Endothelial cell of hepatic sinusoid (primary cell): ENCODE results near the gene BMPR1A.

Source experiments
- in situ Hi-C: cut with HindIII; loops from 2 replicates; pipeline ENCODE4 v1.10.0; 2017; ENCODE audit warnings: low sequenced_read_pairs

Gene BMPR1A

GRCh38 chr10:86758189-86759072 lies 2.0 kb downstream of the BMPR1A start:
- in situ Hi-C loops = loop anchor here (5.0 kb wide), 1 partner anchor 89 kb away; no protein-coding TSS in a partner anchor

GRCh38 chr10:86759073-86759672 lies 2.8 kb downstream of the BMPR1A start:
- in situ Hi-C loops = loop anchor here (5.0 kb wide), 1 partner anchor 88 kb away; no protein-coding TSS in a partner anchor

GRCh38 chr10:86763404-86763803 lies 7.0 kb downstream of the BMPR1A start:
- in situ Hi-C loops = no loop called here

- in situ Hi-C loops = no loop called here
Measured at GRCh38 chr10:86765548-86765947, 9.1 kb downstream of the BMPR1A start.

GRCh38 chr10:86768412-86769062 lies 12.1 kb downstream of the BMPR1A start:
- in situ Hi-C loops = no loop called here

- in situ Hi-C loops = no loop called here
Measured at GRCh38 chr10:86769991-86770390, 13.6 kb downstream of the BMPR1A start.

GRCh38 chr10:86770412-86770960 lies 14.1 kb downstream of the BMPR1A start:
- in situ Hi-C loops = no loop called here

- in situ Hi-C loops = no loop called here
Measured at GRCh38 chr10:86773498-86773897, 17.1 kb downstream of the BMPR1A start.

- in situ Hi-C loops = no loop called here
Measured at GRCh38 chr10:86775056-86775869, 18.8 kb downstream of the BMPR1A start.

GRCh38 chr10:86775870-86776180 lies 19.4 kb downstream of the BMPR1A start:
- in situ Hi-C loops = no loop called here

GRCh38 chr10:86779220-86780017 lies 23.0 kb downstream of the BMPR1A start:
- in situ Hi-C loops = loop anchor here (5.0 to 10.0 kb wide), 2 partner anchors 52 to 75 kb away; no protein-coding TSS in a partner anchor

- in situ Hi-C loops = loop anchor here (5.0 to 10.0 kb wide), 2 partner anchors 56 to 78 kb away; no protein-coding TSS in a partner anchor
Measured at GRCh38 chr10:86782701-86783418, 26.4 kb downstream of the BMPR1A start.

GRCh38 chr10:86785037-86785436 lies 28.6 kb downstream of the BMPR1A start:
- in situ Hi-C loops = loop anchor here (10.0 kb wide), 1 partner anchor 80 kb away; no protein-coding TSS in a partner anchor

- in situ Hi-C loops = loop anchor here (10.0 kb wide), 1 partner anchor 81 kb away; no protein-coding TSS in a partner anchor
Measured at GRCh38 chr10:86785968-86786367, 29.5 kb downstream of the BMPR1A start.

GRCh38 chr10:86786368-86786767 lies 29.9 kb downstream of the BMPR1A start:
- in situ Hi-C loops = loop anchor here (10.0 kb wide), 1 partner anchor 82 kb away; no protein-coding TSS in a partner anchor

- in situ Hi-C loops = loop anchor here (5.0 kb wide), 1 partner anchor 57 kb away; no protein-coding TSS in a partner anchor
Measured at GRCh38 chr10:86790394-86790793, 34.0 kb downstream of the BMPR1A start.

- in situ Hi-C loops = loop anchor here (5.0 kb wide), 1 partner anchor 55 kb away; no protein-coding TSS in a partner anchor
Measured at GRCh38 chr10:86792461-86793167, 36.2 kb downstream of the BMPR1A start.

GRCh38 chr10:86793696-86794095 lies 37.3 kb downstream of the BMPR1A start:
- in situ Hi-C loops = loop anchor here (5.0 kb wide), 1 partner anchor 54 kb away; no protein-coding TSS in a partner anchor
